GM19397 (cell line): ENCODE results near the gene TDO2.
"Not testable (repeated sequence)": the region's sequence is repeated elsewhere in the genome, so short reads cannot be mapped to it uniquely, and the experiment has no call there.

ENCODE experiments used
- ATAC-seq: cut with Tn5 transposase; IDR thresholded peaks from one replicate; pipeline ENCODE4 v1.9.1; 2021; ENCODE audit warnings: mild to moderate bottlenecking, moderate library complexity; ENCODE audit not compliant: unreplicated experiment

The TDO2 gene

GRCh38 chr4:155906554-155907247 is 3.2 kb downstream of the TDO2 start:
- no peak for ATAC-seq

- no peak for ATAC-seq
Measured at GRCh38 chr4:155907556-155907955, 4.1 kb downstream of the TDO2 start.

- peak; percentile 65 for ATAC-seq
Measured at GRCh38 chr4:155908187-155909139, 5.0 kb downstream of the TDO2 start.

GRCh38 chr4:155909615-155910226 is 6.2 kb downstream of the TDO2 start:
- ATAC-seq = no peak

- no peak for ATAC-seq
Measured at GRCh38 chr4:155911905-155912304, 8.4 kb downstream of the TDO2 start.

- ATAC-seq = no peak
Measured at GRCh38 chr4:155914782-155915181, 11.3 kb downstream of the TDO2 start.

GRCh38 chr4:155921597-155921996 is 18.1 kb downstream of the TDO2 start:
- no peak for ATAC-seq

GRCh38 chr4:155924637-155925036 is 21.1 kb downstream of the TDO2 start:
- no peak for ATAC-seq

- no peak for ATAC-seq
Measured at GRCh38 chr4:155929833-155930232, 26.3 kb downstream of the TDO2 start.

GRCh38 chr4:155930330-155930729 is 26.8 kb downstream of the TDO2 start:
- ATAC-seq = no peak

- ATAC-seq = no peak
Measured at GRCh38 chr4:155931634-155932033, 28.1 kb downstream of the TDO2 start.

- ATAC-seq = not testable (repeated sequence)
Measured at GRCh38 chr4:155934634-155935033, 31.1 kb downstream of the TDO2 start.

GRCh38 chr4:155935389-155935986 is 32.0 kb downstream of the TDO2 start:
- ATAC-seq = no peak

GRCh38 chr4:155941085-155941790 is 37.7 kb downstream of the TDO2 start:
- ATAC-seq = no peak

GRCh38 chr4:155941820-155942219 is 38.3 kb downstream of the TDO2 start:
- no peak for ATAC-seq

GRCh38 chr4:155943605-155944291 is 40.3 kb downstream of the TDO2 start:
- no peak for ATAC-seq

GRCh38 chr4:155944516-155944915 is 41.0 kb downstream of the TDO2 start:
- ATAC-seq = no peak

- ATAC-seq = no peak
Measured at GRCh38 chr4:155946486-155946885, 43.0 kb downstream of the TDO2 start.

GRCh38 chr4:155948541-155948940 is 45.0 kb downstream of the TDO2 start:
- no peak for ATAC-seq

GRCh38 chr4:155950461-155950860 is 47.0 kb downstream of the TDO2 start:
- no peak for ATAC-seq
